ENCODE results near the gene BAIAP2L1.

GRCh38 chr7:98280296-98280695 is 120.6 kb downstream of the BAIAP2L1 start:
- TF ChIP-seq CTCF (IDR thresholded peaks at IDR 0.05; ENCODE audit: low read length): no peak
- TF ChIP-seq EZH2phosphoT487 (IDR thresholded peaks at IDR 0.05; ENCODE audit: low read length): no peak
- TF ChIP-seq EZH2 (optimal IDR thresholded peaks at IDR 0.05; ENCODE audit: low read depth, low read length): no peak
